ENCODE results near the gene ELFN1.

ELFN1 gene

DNA sequence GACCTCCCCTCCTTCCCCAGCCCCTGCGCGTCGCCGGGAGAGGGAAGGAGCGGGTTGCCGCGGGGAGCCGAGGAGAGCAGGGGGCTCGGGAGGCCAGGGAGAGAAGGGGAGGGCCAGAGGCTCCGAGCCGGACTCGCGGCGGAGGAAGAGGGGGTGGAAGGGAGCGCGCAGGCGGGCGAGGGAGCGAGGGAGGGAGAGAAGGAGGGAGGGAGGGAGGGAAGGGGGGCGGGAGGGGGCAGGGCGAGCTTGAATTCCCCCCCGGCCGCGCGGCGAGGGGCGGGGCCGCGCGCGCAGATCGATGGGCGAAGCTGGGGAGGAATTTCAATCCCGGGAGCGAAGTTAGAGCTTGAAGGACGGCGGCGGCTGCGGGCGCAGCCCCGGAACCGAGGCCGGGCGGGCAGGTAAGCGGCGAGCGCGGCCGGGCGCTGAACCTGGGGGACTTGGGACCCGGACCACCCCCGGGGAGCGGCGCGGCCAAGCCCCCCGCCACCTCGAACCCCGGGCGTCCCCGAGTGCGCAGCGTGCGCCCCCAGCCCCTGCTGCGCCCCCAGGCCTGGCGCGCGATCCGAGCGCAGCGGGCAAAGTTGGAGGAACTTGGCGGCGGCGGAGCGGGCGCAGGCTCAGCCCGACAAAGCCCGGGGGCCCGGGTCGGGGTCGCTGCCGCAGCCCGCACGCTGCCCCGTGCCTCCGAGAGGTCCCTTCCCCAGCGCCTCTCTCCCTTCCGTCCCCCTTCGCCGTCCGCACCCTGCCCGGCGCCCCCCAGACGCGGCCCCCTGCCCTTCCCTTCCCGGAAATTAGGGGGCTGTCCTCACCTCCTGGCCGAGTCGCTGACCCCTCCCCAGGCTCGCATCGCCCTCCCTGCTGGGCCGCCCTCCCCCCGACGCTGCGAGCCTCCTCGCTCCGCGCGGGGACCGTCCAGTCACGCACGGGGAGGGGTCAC is at the start of gene ELFN1:
ELFN1 (plus strand) TSS at position 324 of the 940 bp plus-strand sequence. CDS start 74,320 bp downstream, outside the sequence.
- DNase-seq (ENCODE audit: low read depth), result peak; percentile 32
- H3K4me3 ChIP-seq (ENCODE audit: low read length), result peak within 1 kb of the TSS; percentile 39
- TF ChIP-seq, protein P1, sequence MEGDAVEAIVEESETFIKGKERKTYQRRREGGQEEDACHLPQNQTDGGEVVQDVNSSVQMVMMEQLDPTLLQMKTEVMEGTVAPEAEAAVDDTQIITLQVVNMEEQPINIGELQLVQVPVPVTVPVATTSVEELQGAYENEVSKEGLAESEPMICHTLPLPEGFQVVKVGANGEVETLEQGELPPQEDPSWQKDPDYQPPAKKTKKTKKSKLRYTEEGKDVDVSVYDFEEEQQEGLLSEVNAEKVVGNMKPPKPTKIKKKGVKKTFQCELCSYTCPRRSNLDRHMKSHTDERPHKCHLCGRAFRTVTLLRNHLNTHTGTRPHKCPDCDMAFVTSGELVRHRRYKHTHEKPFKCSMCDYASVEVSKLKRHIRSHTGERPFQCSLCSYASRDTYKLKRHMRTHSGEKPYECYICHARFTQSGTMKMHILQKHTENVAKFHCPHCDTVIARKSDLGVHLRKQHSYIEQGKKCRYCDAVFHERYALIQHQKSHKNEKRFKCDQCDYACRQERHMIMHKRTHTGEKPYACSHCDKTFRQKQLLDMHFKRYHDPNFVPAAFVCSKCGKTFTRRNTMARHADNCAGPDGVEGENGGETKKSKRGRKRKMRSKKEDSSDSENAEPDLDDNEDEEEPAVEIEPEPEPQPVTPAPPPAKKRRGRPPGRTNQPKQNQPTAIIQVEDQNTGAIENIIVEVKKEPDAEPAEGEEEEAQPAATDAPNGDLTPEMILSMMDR (conservative IDR thresholded peaks at IDR 0.05; ENCODE audit: low read length), result no peak

DNA sequence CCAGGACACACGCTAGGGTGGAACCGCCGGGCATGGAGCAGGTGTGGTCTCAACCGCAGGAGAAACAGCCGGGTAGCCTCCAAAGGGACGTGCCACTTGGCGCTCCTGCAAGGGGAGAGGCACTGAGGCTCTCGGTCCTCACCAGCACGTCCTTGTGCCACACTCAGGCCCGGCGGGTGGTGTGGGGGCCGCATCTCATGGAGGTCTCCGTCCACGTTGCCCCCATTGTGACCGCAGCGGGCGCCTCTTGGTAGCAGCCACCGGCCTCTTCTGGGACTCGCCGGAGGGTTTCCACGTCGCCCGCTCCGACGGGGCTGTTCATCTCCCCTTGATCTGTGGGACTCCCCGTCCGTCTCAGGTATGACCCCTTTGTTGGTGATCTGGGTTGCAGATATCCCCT is 49.2 kb upstream of the ELFN1 start:
- TF ChIP-seq, protein P1 (conservative IDR thresholded peaks at IDR 0.05; ENCODE audit: low read length), result no peak
- H3K4me3 ChIP-seq (ENCODE audit: low read length), result no peak overlapping the region
- DNase-seq (ENCODE audit: low read depth), result no peak

DNA sequence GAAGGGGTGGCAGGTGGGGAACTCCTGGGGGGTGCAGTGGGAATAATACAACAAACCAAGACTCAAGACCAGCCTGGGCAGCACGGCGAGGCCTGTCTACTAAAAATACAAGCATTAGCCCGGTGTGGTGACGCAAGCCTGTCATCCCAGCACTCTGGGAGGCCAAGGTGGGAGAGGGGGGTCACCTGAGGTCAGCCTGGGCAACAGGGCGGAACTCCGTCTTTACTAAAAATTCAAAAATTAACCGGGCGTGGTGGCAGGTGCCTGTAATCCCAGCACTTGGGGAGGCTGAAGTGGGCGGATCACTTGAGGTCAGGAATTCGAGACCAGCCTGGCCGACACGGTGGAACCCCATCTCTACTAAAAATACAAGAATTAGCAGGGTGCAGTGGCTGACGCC is 48.4 kb upstream of the ELFN1 start:
- TF ChIP-seq, protein P1 (conservative IDR thresholded peaks at IDR 0.05; ENCODE audit: low read length), result no peak
- no peak for DNase-seq (ENCODE audit: low read depth)
- no peak overlapping the region for H3K4me3 ChIP-seq (ENCODE audit: low read length)

DNA sequence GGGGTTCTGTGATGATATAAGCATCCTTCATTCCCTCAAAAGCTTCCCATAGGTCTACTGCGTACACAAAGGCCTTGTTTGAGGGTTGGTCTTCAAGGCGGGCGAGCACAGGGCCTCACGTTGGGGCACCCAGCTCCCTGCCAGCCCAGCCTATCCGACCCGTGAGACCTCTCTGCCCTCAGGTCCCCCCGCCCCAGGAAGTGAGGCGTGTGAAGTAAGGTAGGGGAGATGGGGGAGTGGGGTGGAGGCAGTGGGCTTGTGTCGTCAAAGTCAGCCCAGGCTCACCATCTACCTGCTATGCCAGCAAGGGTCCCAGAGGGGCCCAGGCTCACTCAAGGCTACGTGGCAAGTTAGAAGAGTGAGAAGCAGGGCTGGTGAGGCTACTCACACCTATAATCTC is 47.6 kb upstream of the ELFN1 start:
- TF ChIP-seq, protein P1 (conservative IDR thresholded peaks at IDR 0.05; ENCODE audit: low read length), result no peak
- H3K4me3 ChIP-seq (ENCODE audit: low read length), result no peak overlapping the region
- no peak for DNase-seq (ENCODE audit: low read depth)

DNA sequence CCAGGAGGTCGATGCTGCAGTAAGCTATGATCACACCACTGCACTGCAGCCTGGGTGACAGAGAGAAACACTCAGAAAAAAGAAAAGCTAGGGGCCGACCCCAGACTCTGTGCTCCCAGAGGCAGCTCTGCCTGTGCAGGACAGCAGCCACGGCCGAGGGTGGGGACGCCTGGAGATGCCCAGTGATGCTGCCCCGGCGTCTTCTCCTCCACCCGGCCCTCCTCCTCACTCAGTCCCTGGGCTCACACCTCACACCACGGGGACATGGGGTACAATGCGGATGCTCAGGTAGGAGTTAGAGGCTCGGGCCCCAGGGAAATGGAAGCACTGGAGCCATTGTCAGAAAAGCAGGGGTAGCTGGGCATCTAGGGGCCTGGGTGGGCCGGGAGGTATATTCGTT is 46.3 kb upstream of the ELFN1 start:
- DNase-seq (ENCODE audit: low read depth), result no peak
- no peak overlapping the region for H3K4me3 ChIP-seq (ENCODE audit: low read length)
- TF ChIP-seq, protein P1 (conservative IDR thresholded peaks at IDR 0.05; ENCODE audit: low read length), result no peak

DNA sequence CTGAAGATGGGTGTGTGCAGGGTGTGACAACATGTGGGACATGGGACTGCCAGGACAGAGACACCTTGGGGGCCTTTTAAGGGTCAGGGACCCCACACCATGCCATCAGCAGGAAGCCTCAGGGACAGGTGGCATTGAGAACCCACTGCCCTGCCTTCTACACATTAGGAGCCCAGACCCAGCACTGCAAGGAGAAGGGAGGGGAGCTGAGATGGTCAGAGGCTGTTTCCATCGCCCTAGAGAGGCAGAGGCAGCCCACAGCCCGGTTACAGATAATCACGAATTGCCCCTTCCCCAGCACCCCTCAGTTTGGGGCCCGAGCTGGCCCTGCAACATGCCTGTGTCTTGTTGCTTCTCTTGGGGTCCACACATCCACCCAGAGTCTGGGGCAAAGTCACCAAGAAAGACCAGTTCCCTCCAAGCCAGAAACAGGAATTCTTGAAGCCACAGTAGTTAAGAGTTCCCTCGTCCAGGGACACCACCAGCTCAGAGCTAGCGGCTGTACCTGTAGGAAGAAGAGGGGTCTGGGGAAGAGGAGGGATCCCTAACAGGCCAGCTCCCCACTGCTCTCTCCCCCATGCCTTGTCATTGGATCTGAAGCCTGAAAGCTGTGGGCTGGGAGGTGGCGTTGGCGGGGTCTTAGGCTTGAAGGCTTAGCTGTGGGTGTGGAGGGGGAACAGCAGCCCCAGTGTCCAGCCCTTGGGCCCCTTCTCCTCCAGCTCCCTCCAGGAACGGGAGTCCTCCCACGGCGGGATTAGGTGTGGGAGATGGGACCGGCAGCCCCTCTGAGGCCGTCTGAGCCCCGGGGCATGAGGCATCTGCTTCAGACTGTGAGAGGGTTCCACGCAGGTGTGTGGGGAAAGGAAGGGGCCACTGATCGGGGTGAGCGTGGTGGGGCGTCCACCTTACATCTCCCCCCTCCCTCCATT is 44.8 kb upstream of the ELFN1 start:
- DNase-seq (ENCODE audit: low read depth), result no peak
- no peak overlapping the region for H3K4me3 ChIP-seq (ENCODE audit: low read length)
- TF ChIP-seq, protein P1 (conservative IDR thresholded peaks at IDR 0.05; ENCODE audit: low read length), result no peak

Data from AG10803 (cell line).